ENCODE measurements around the gene TRIM54.

DNA sequence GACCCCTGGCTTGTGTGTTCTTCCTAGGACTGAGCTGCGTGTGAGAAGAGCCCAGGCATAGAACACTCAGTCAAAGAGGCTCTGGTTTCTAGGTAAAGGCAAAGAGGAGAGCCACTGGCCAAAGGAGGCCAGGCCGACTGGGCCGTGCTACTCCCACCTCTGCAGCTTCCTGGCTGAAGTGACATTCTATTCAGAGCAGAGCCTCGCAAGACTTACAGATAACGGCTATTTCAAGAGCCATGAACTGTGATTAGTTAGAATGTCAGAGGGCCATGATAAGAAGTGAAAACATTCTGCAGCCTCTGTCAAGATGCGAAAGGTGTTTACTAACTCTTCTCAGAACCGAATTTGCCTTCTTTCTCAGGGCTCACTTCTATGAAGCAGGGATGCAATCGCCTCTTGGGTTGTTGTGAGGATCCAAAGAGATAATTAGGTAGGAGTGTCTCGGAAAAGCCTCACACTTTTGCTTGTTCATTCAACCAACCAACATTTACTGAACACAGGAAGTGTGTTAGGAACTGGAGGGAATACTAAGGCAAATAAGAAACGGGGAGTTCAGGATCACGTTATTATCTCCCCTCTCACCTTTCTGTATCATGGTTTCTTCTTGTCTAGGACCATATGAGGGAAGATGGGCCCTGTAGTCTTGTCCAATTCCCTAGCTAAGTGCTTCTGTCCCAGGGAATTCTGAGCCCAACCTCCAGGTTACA, 10.4 kb upstream of the TRIM54 start:
- TF ChIP-seq POLR2AphosphoS5 (IDR thresholded peaks at IDR 0.05; ENCODE audit: borderline replicate concordance, low read depth, low read length): no peak
- no peak for TF ChIP-seq EZH2 (IDR thresholded peaks at IDR 0.05)
- no peak for TF ChIP-seq FOXP2 (optimal IDR thresholded peaks at IDR 0.05; ENCODE audit: control extremely low read depth, extremely low read length, insufficient read depth)

Data from SK-N-MC (cell line).